Osteocyte (in vitro differentiated cells): Measurements from ENCODE around the gene NOMO2. TPM values are rescaled to one million over a fixed set of nuclear protein-coding genes. Genes with fewer than 3 reads are reported as not detected.
A peak's percentile ranks its signal among the peaks of the same experiment; 100 is the strongest.
"Not testable (repeated sequence)": the region's sequence is repeated elsewhere in the genome, so short reads cannot be mapped to it uniquely, and the experiment has no call there.

Experiments used
- DNase-seq: peaks from one replicate; pipeline ENCODE4 v3.0.0; 2021; ENCODE audit warnings: mixed read lengths; ENCODE audit not compliant: unreplicated experiment; ENCODE audit errors: extremely low spot score
- H3K27ac Mint-ChIP-seq: one replicate; pipeline ENCODE4 v1.8.0; 2021; ENCODE audit warnings: mild to moderate bottlenecking, mixed read lengths; ENCODE audit not compliant: unreplicated experiment
- H3K27me3 Mint-ChIP-seq: one replicate; pipeline ENCODE4 v1.8.0; 2021; ENCODE audit warnings: mixed read lengths; ENCODE audit not compliant: unreplicated experiment
- H3K36me3 Mint-ChIP-seq: one replicate; pipeline ENCODE4 v1.8.0; 2021; ENCODE audit warnings: mixed read lengths; ENCODE audit not compliant: unreplicated experiment
- H3K4me1 Mint-ChIP-seq: one replicate; pipeline ENCODE4 v1.8.0; 2021; ENCODE audit warnings: mixed read lengths; ENCODE audit not compliant: unreplicated experiment
- H3K4me3 Mint-ChIP-seq: one replicate; pipeline ENCODE4 v1.8.0; 2021; ENCODE audit warnings: mild to moderate bottlenecking, moderate library complexity, mixed read lengths; ENCODE audit not compliant: unreplicated experiment
- H3K9me3 Mint-ChIP-seq: one replicate; pipeline ENCODE4 v1.8.0; 2021; ENCODE audit warnings: mixed read lengths; ENCODE audit not compliant: unreplicated experiment
- total RNA-seq: library from RNA; stranded (reverse); gene quantifications from 2 replicates; pipeline ENCODE4 v1.2.1, GENCODE V29; 2021

NOMO2 gene
- total RNA-seq, 1 donor from 2014 or later, result 142 TPM

DNA sequence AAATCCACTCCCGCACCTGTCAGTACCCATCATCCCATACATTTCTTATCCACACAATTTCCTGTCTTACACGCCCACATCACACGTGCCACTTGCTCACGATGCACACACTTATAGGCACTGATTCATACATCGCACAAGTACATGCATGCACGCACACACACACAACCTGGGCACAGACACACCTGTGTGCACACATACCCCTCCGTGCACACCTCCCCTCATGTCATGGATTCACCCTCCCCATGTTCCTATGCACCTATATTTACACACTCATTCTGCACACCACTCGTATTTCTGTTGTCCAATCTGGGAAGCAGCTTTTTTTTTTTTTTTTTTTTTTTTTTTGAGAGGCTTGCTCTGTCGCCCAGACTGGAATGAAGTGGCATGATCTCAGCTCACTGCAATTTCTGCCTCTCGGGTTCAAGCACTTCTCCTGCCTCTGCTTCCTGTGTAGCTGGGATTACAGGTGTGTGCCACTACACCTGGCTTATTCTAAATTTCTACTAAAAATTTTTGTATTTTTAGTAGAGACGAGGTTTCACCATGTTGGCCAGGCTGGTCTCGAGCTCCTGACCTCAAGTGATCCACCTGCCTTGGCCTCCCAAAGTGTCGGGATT lies 13.5 kb upstream of the NOMO2 start:
- H3K27ac Mint-ChIP-seq, H3K36me3 Mint-ChIP-seq, H3K4me3 Mint-ChIP-seq, H3K27me3 Mint-ChIP-seq, DNase-seq, H3K4me1 Mint-ChIP-seq, H3K9me3 Mint-ChIP-seq: not testable (repeated sequence)

DNA sequence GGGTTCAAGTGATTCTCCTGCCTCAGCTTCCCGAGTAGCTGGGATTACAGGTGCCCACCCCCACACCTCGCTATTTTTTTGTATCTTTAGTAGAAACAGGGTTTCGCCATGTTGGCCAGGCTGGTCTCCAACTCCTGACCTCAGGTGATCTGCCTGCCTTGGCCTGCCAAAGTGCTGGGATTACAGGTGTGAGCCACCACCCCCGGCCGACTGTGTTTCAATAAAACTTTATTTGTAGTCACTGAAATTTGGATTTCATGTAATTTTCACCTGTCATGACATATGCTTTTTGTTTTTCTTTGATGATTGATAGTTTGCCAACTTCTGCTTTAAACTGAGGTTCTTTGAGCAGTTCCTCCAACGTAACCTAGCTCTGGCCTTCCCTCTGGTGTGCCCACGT lies 12.0 kb upstream of the NOMO2 start:
- H3K4me3 Mint-ChIP-seq, H3K4me1 Mint-ChIP-seq, H3K9me3 Mint-ChIP-seq, DNase-seq, H3K36me3 Mint-ChIP-seq, H3K27me3 Mint-ChIP-seq, H3K27ac Mint-ChIP-seq: not testable (repeated sequence)

DNA sequence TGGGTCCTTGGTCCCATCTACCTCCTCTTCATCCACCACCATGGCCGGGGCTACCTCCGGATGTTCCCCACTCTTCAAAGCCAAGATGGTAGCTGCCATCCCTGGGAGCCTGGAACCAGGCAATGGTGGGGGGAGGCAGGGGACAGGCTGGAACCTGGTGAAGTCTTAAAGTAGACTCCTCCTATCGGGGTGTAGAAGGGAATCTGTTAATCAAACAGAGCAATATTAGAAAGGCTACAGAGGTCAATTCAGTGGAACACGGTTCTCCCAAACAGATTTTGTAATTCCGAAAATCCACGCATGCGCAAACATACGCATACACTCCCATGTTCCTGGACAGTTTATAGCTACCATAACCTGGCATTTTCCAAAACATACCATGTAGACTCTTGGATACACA lies 11.1 kb upstream of the NOMO2 start:
- H3K36me3 Mint-ChIP-seq, H3K4me1 Mint-ChIP-seq, DNase-seq, H3K4me3 Mint-ChIP-seq, H3K27me3 Mint-ChIP-seq, H3K27ac Mint-ChIP-seq, H3K9me3 Mint-ChIP-seq: not testable (repeated sequence)

DNA sequence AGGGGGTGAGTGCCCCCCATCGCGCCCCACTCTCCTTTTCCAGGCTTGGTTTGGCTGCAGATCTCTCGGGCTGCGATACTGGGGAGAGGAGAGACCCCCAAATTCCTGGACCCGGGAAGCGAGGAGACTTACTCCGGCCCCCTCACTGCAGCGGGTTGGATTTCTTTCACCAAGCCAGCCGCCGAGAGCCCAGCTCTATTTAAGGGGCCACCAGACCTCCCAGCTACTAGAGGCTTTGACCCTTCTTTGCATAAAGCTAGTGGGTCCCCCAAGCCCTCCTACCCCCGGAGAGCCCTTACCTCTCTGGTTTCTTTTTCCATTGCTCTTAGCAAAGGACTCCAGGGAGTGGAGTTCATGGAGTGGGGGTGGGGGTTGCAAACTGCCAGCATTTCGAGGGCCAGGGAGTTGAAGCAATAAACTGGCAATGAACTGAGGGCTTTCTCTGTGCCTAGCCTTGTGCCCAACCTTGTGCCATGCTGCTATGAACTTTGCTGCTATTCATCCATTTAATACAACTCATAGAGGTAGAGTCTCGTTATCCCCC lies 9.5 kb upstream of the NOMO2 start:
- not testable (repeated sequence) for H3K27ac Mint-ChIP-seq, H3K36me3 Mint-ChIP-seq

DNA sequence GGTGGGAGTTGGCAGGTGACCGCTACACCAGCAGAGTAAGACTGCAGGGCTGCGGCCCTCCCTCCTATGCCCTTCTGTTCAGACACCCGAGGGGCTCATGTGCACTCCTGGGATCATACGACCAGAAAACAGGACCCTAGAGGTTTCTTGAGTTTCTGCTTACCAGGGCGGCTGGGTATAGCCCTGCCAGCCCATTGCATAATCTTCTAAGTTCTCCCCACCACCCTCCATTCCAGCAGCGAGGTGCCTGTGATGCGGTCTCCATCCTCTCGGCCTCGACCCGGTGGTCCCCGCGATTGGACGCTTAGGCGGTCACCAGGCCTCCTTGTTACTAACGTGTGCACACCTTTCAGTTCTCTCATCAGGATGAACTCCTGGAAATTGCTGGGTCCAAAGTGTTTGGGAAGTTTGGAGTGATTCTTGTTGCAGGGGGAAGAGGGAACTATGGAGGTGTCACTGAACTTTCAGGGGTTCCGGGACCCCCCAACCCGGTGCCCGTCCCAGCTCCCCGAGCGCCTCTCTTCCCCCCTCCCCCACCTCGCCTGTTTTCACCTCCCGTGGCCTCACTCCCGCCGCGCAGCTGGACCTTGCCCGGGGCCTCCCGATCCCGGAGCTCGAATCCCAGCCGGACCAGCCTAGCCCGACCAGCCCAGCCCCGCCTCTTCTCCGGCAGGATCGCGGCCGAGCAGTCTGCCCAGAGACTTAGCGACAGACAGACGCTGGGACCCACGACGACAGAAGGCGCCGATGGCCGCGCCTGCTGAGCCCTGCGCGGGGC lies 8.8 kb upstream of the NOMO2 start:
- not testable (repeated sequence) for H3K9me3 Mint-ChIP-seq, H3K36me3 Mint-ChIP-seq, H3K4me1 Mint-ChIP-seq, DNase-seq, H3K27ac Mint-ChIP-seq, H3K27me3 Mint-ChIP-seq
- peak overlapping the region; percentile 40 for H3K4me3 Mint-ChIP-seq

More for the DNA sequence above, 9.5 kb upstream of the NOMO2 start:
- H3K4me1 Mint-ChIP-seq, DNase-seq, H3K4me3 Mint-ChIP-seq, H3K9me3 Mint-ChIP-seq, H3K27me3 Mint-ChIP-seq: not testable (repeated sequence)

DNA sequence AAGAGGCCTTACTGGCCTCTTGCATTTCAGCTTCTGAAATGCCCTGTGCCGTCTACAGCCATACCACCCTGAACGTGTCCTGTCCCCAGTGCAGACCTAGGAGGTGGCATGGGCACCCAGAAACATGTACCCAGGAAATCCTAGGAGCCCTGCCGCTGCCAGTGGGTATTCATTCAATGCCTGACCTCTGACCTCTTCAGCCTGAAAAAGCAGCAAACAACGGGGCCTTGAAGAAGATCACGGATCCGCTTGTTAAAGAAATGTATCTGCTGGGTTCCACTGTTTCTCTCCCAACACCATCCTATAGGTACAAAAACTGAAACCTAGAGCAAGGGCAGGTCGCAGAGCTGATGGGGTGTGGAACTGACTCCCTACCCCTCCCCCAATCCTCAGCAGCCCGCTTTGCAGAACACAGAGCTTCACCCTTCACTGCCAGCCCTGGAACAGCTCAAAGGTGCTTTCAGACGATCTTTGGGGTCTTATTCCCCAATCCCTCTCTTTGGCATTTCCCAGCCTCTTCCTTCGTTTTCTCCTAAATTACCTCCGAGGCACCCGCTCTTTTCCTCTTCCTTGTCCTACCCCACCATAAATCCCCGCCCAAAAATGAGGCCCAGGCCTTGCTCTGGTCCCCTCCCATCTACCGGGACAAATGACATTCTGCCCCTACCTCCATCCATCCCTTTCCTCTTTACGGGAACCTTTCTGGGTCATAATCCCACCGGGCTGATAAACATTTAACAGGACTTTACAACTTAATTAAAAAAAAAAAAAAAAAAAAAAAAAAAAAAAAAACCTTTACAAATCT lies 1.3 kb downstream of the NOMO2 start:
- H3K36me3 Mint-ChIP-seq, H3K4me1 Mint-ChIP-seq, DNase-seq, H3K27ac Mint-ChIP-seq, H3K27me3 Mint-ChIP-seq, H3K9me3 Mint-ChIP-seq: not testable (repeated sequence)
- H3K4me3 Mint-ChIP-seq, result peak overlapping the region; percentile 60

DNA sequence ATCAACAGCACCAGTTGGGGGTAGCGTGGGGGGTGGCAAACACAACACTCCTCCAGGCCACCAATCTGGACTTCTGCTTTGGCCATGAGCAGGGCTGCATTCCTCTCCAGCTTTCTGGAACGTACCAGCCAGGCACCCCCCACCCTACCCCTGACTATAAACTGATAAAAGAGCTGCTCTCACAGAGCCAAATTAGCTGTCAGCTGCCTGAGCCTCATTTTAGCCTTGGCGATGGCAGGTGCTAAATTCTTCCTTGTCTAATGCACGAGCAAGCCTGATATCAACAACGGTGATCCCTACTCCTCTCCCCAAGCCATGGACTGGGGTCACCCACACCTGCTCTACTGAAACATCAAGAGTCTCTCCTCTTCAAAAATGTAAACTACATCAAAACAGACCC lies 8.2 kb downstream of the NOMO2 start:
- not testable (repeated sequence) for H3K27me3 Mint-ChIP-seq, H3K27ac Mint-ChIP-seq, H3K36me3 Mint-ChIP-seq, H3K4me3 Mint-ChIP-seq, DNase-seq, H3K4me1 Mint-ChIP-seq, H3K9me3 Mint-ChIP-seq

DNA sequence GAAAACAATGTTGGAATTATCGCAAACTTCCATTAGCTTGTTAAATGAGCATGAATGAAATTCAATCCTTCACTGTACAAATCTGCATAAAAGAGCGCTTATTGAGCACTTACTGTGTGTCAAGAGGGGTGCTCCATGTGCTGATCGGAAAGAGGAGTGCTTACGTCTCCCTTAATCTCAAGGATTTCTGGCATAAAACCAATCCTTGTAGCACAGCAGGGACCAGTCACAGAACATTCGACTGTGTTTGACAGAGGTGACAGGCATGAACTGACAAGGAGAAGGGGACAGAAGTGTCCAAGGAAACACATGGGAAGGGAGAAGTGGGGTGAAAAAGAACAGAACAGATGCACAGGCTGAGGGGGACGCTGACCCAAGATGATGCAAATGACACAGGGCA lies 14.5 kb downstream of the NOMO2 start:
- H3K27me3 Mint-ChIP-seq, DNase-seq, H3K4me1 Mint-ChIP-seq, H3K9me3 Mint-ChIP-seq, H3K4me3 Mint-ChIP-seq, H3K27ac Mint-ChIP-seq, H3K36me3 Mint-ChIP-seq: not testable (repeated sequence)

DNA sequence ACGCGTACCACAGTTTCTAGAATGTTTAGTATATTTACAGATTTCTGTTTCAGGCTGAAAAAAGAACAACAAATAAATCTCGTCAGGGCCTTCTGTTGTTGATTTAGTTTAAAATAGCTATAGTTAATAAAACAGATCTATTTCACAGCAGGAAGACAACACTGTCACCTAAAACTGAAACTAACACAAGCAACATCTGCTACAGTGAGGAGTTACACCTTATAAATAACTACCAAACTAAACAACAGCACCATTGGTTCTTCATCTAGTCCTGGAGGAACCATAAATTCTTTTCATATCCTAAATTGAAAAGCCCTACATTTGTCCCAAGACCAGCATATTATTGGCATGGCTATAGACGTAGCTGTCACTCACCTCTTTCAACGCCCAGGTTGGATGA lies 15.0 kb downstream of the NOMO2 start:
- not testable (repeated sequence) for H3K4me3 Mint-ChIP-seq, H3K36me3 Mint-ChIP-seq, DNase-seq, H3K4me1 Mint-ChIP-seq, H3K27ac Mint-ChIP-seq, H3K27me3 Mint-ChIP-seq, H3K9me3 Mint-ChIP-seq

DNA sequence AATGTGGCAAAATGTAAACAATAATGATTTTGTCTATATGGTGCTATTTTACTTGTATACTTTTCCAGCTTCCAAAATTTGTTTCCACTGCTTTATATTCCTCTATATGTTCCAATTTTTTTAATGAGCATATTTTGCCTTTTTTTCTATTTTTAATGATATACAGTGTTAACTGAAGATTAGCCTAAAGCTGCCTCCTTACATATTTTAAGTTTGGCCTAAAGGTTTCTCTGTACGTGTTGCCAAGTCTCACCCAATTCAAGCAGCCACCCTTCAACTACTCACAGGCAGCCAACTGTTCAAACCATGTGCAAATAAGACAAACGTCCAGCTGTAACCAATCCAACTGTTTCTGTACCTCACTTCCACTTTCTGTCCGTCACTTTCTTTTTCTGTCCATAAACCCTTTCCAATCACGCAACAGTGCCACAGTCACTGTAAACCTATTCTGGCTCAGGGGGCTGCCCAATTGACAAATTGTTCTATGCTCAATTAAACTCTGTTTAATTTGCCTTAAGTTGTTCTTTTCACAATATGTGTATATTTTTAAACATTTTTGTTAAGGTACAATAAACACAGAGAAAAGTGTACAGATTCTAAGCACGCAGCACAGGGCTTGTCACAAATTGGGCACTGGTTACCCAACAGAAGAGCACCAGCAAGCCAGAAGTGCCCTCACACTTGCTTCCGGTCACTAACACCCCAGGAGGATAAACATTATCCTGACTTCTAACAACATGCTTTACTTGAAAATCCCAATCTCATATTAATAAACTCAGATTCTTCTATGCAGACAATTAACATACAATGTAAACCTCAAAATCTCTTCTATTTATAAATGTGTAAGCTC lies 17.4 kb downstream of the NOMO2 start:
- DNase-seq, H3K36me3 Mint-ChIP-seq, H3K27ac Mint-ChIP-seq, H3K27me3 Mint-ChIP-seq, H3K9me3 Mint-ChIP-seq, H3K4me3 Mint-ChIP-seq, H3K4me1 Mint-ChIP-seq: not testable (repeated sequence)

DNA sequence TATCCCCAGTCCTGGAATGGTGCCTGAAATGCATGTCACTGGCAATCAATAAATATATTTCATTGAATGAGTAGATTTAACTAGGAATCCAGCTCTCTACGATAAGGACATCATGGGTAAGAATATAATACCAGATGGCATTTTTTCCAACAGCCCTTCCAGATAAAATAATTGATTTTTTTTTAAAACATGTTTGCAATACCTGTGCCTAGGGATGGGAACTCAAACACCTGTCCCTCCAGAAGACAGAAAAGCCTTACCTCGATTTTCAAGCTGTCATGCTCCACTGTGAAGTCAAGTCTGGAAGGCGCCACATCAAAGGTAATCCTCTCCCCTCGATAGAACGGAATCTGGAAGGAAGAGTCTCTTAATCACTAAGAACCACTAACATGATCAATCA lies 20.0 kb downstream of the NOMO2 start:
- DNase-seq, H3K4me3 Mint-ChIP-seq, H3K4me1 Mint-ChIP-seq, H3K27me3 Mint-ChIP-seq, H3K9me3 Mint-ChIP-seq, H3K27ac Mint-ChIP-seq, H3K36me3 Mint-ChIP-seq: not testable (repeated sequence)
